KMS-11 (cell line): Measurements from ENCODE around the gene ATP2B1.

ENCODE experiments used
- H2AFZ ChIP-seq: fragments of 200-600 bp; sonication (generic); 2 replicates; pipeline ENCODE4 v1.6.1; 2016; ENCODE audit warnings: antibody characterized with exemption, mixed run types, low read depth
- H3K27ac ChIP-seq: fragments of 200-600 bp; sonication (generic); 2 replicates; pipeline ENCODE4 v1.6.1; 2016; ENCODE audit warnings: mild to moderate bottlenecking, mixed run types
- H3K27me3 ChIP-seq: fragments of 200-600 bp; sonication (generic); 2 replicates; pipeline ENCODE4 v1.6.1; 2017; ENCODE audit warnings: mild to moderate bottlenecking, low read depth, mixed run types, moderate library complexity; ENCODE audit not compliant: insufficient read depth
- H3K36me3 ChIP-seq: fragments of 200-600 bp; sonication (generic); 2 replicates; pipeline ENCODE4 v1.6.1; 2017; ENCODE audit warnings: mild to moderate bottlenecking, mixed run types; ENCODE audit not compliant: insufficient read depth
- H3K4me1 ChIP-seq: fragments of 200-600 bp; sonication (generic); 2 replicates; pipeline ENCODE4 v1.6.1; 2016; ENCODE audit warnings: mild to moderate bottlenecking, low read depth, mixed run types; ENCODE audit not compliant: poor library complexity, severe bottlenecking
- H3K4me2 ChIP-seq: fragments of 200-600 bp; sonication (generic); 2 replicates; pipeline ENCODE4 v1.7.0; 2016; ENCODE audit warnings: mild to moderate bottlenecking, mixed run types
- H3K4me3 ChIP-seq: fragments of 200-600 bp; sonication (generic); IDR thresholded peaks from 2 replicates; pipeline ENCODE4 v1.6.1; 2017; ENCODE audit warnings: low read depth, low read length, mixed read lengths; ENCODE audit not compliant: insufficient read depth
- H3K79me2 ChIP-seq: fragments of 200-600 bp; sonication (generic); 2 replicates; pipeline ENCODE4 v1.6.1; 2016; ENCODE audit warnings: low read depth, mixed run types; ENCODE audit not compliant: insufficient read depth
- H3K9ac ChIP-seq: fragments of 200-600 bp; sonication (generic); 2 replicates; pipeline ENCODE4 v1.6.1; 2016; ENCODE audit warnings: mild to moderate bottlenecking, mixed run types
- H4K20me1 ChIP-seq: fragments of 200-600 bp; sonication (generic); 2 replicates; pipeline ENCODE4 v1.6.1; 2016; ENCODE audit warnings: mild to moderate bottlenecking, mixed run types; ENCODE audit not compliant: insufficient read depth
- CTCF ChIP-seq: fragments of 200-600 bp; sonication (generic); conservative IDR thresholded peaks from 2 replicates; pipeline ENCODE4 v1.6.1; 2017; ENCODE audit warnings: low read depth, mild to moderate bottlenecking, antibody characterized with exemption, low read length, moderate library complexity, mixed read lengths

ATP2B1 gene

GRCh38 chr12:89542236-89542635 is 166.4 kb downstream of the ATP2B1 start:
- no peaks in the 10 kb centered on the region for H3K36me3 ChIP-seq
- H3K79me2 ChIP-seq: no peaks in the 10 kb centered on the region
- H3K9ac ChIP-seq: no peak overlapping the region
- no peak overlapping the region for H3K27ac ChIP-seq
- no peak overlapping the region for H2AFZ ChIP-seq
- no peak overlapping the region for H3K4me2 ChIP-seq
- H3K27me3 ChIP-seq: no peaks in the 10 kb centered on the region
- H3K4me3 ChIP-seq: no peak overlapping the region
- H3K4me1 ChIP-seq: peaks cover 6% of the 10 kb centered on the region
- no peaks in the 10 kb centered on the region for H4K20me1 ChIP-seq
- no peak for TF ChIP-seq CTCF

DNA sequence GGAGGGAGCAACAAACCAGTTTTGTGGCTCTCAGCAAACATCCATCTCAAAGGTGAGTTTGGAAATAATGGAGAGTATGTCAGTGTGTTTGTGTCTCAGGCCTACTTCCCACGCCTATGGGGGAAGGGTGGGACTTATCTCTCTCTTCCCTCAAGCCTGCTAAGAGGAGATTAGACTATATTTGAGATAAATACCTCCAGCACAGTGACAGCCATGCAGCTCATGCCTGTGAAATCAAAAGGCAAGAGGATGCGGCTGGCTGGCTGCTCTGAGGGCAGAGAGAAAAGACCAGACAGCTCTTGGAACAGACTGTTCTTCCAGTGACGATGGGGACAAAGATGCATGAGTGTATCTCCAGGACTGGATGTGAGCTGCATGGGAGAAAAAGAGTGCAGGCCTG is 168.1 kb downstream of the ATP2B1 start:
- H3K4me2 ChIP-seq: no peak overlapping the region
- no peak overlapping the region for H2AFZ ChIP-seq
- no peaks in the 10 kb centered on the region for H3K36me3 ChIP-seq
- H3K4me1 ChIP-seq: peaks cover 6% of the 10 kb centered on the region
- no peaks in the 10 kb centered on the region for H4K20me1 ChIP-seq
- H3K79me2 ChIP-seq: no peaks in the 10 kb centered on the region
- no peak overlapping the region for H3K4me3 ChIP-seq
- no peaks in the 10 kb centered on the region for H3K27me3 ChIP-seq
- no peak overlapping the region for H3K27ac ChIP-seq
- no peak for TF ChIP-seq CTCF
- no peak overlapping the region for H3K9ac ChIP-seq

DNA sequence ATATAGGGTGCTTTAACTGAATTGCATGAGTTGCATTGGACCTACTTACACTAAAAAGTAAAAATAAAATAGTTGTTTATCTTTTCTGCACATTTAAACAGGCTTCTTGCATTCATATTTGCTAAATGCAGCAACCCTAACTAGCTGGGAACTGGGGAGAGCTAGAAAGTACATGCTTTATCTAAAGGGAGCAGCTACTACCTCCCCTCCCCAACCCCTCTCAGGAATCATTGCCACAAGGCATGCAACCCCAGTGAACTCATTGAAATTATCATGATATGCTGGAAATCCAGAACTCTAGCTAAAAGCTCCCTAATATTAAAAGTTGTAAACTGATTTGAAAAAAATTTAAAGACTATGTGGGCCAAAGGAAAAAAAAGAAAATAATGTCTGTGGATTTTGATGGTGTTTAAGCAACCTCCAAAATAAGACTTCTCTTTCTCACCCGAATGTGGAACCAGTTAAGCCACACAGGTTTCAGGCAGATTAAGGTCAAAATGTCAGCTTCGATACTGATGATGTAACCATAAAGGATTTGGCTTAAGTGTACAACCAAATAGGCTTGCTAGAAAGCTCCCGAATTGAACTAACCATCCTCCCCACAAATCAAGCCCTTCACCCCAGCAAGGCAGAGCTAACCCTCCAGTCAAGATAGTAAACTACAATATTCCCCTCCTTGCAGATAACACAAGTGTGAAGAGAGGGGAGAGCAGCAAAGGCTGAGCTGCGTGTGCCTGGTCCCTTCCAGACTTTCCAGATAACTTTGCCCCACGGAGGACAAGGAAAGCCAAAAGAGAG is 169.0 kb downstream of the ATP2B1 start:
- H3K9ac ChIP-seq: no peak overlapping the region
- H3K27ac ChIP-seq: no peak overlapping the region
- H3K4me2 ChIP-seq: no peak overlapping the region
- no peaks in the 10 kb centered on the region for H4K20me1 ChIP-seq
- no peak overlapping the region for H2AFZ ChIP-seq
- H3K4me1 ChIP-seq: peaks cover 6% of the 10 kb centered on the region
- no peak overlapping the region for H3K4me3 ChIP-seq
- H3K36me3 ChIP-seq: no peaks in the 10 kb centered on the region
- no peaks in the 10 kb centered on the region for H3K79me2 ChIP-seq
- TF ChIP-seq CTCF: no peak
- no peaks in the 10 kb centered on the region for H3K27me3 ChIP-seq

DNA sequence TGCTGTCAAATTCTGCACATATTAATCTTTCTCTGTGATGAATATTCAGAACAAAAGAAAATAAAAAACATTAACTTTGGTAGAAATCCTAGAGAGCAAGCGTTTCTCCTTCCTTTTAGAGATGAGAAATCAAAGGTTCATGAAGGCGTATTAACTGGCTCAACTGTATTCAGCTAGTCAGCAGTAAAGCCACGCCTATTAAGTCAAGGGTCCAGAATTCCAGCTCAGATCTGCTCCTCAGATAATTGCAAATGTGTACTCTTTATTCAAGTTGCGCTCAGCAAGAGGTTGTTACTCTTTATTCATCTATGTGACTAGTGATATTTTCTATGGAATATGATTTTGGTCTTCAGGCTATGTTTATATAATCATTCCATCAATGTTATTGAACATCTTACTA is 169.7 kb downstream of the ATP2B1 start:
- no peak overlapping the region for H3K27ac ChIP-seq
- H3K4me3 ChIP-seq: no peak overlapping the region
- TF ChIP-seq CTCF: no peak
- H3K4me2 ChIP-seq: no peak overlapping the region
- H3K27me3 ChIP-seq: no peaks in the 10 kb centered on the region
- H2AFZ ChIP-seq: no peak overlapping the region
- H3K79me2 ChIP-seq: no peaks in the 10 kb centered on the region
- no peaks in the 10 kb centered on the region for H4K20me1 ChIP-seq
- H3K36me3 ChIP-seq: no peaks in the 10 kb centered on the region
- H3K9ac ChIP-seq: no peak overlapping the region
- H3K4me1 ChIP-seq: peaks cover 6% of the 10 kb centered on the region
